ENCODE measurements around the gene CDC42EP5.

The CDC42EP5 gene

GRCh38 chr19:54424201-54424600 is 48.9 kb downstream of the CDC42EP5 start:
- Histone ChIP-seq H3K9ac (ENCODE audit: low read depth, low read length) (no peak overlapping the region), H3K4me1 (ENCODE audit: insufficient read depth, low read length) (peaks cover 10% of the 10 kb centered on the region), H3K36me3 (ENCODE audit: insufficient read depth, low read length) (no peaks in the 10 kb centered on the region), H3K9me3 (ENCODE audit: control insufficient read depth, insufficient read depth, low read length) (no peaks in the 10 kb centered on the region)

GRCh38 chr19:54422136-54422535 is 51.0 kb downstream of the CDC42EP5 start:
- peaks cover 22% of the 10 kb centered on the region for H3K4me1 ChIP-seq (ENCODE audit: insufficient read depth, low read length)
- H3K36me3 ChIP-seq (ENCODE audit: insufficient read depth, low read length) = no peaks in the 10 kb centered on the region
- H3K9ac ChIP-seq (ENCODE audit: low read depth, low read length) = no peak overlapping the region
- H3K9me3 ChIP-seq (ENCODE audit: control insufficient read depth, insufficient read depth, low read length) = no peaks in the 10 kb centered on the region

- H3K36me3 ChIP-seq (ENCODE audit: insufficient read depth, low read length) = no peaks in the 10 kb centered on the region
- H3K9me3 ChIP-seq (ENCODE audit: control insufficient read depth, insufficient read depth, low read length) = no peaks in the 10 kb centered on the region
- H3K9ac ChIP-seq (ENCODE audit: low read depth, low read length) = no peak overlapping the region
- H3K4me1 ChIP-seq (ENCODE audit: insufficient read depth, low read length) = peaks cover 22% of the 10 kb centered on the region
Measured at GRCh38 chr19:54421521-54421920, 51.6 kb downstream of the CDC42EP5 start.

GRCh38 chr19:54421169-54421516 is 52.0 kb downstream of the CDC42EP5 start:
- no peaks in the 10 kb centered on the region for H3K9me3 ChIP-seq (ENCODE audit: control insufficient read depth, insufficient read depth, low read length)
- no peaks in the 10 kb centered on the region for H3K36me3 ChIP-seq (ENCODE audit: insufficient read depth, low read length)
- H3K4me1 ChIP-seq (ENCODE audit: insufficient read depth, low read length) = peaks cover 22% of the 10 kb centered on the region
- H3K9ac ChIP-seq (ENCODE audit: low read depth, low read length) = peak overlapping the region; percentile 52; the same call in 1 of the 2 replicates

- no peaks in the 10 kb centered on the region for H3K9me3 ChIP-seq (ENCODE audit: control insufficient read depth, insufficient read depth, low read length)
- H3K9ac ChIP-seq (ENCODE audit: low read depth, low read length) = peak overlapping the region; percentile 52
- H3K36me3 ChIP-seq (ENCODE audit: insufficient read depth, low read length) = no peaks in the 10 kb centered on the region
- peaks cover 22% of the 10 kb centered on the region for H3K4me1 ChIP-seq (ENCODE audit: insufficient read depth, low read length)
Measured at GRCh38 chr19:54420383-54421168, 52.5 kb downstream of the CDC42EP5 start.

GRCh38 chr19:54420068-54420382 is 53.1 kb downstream of the CDC42EP5 start:
- Histone ChIP-seq H3K4me1 (ENCODE audit: insufficient read depth, low read length) (peaks cover 22% of the 10 kb centered on the region), H3K9me3 (ENCODE audit: control insufficient read depth, insufficient read depth, low read length) (no peaks in the 10 kb centered on the region), H3K36me3 (ENCODE audit: insufficient read depth, low read length) (no peaks in the 10 kb centered on the region), H3K9ac (ENCODE audit: low read depth, low read length) (peak overlapping the region; percentile 52)

- H3K4me1 ChIP-seq (ENCODE audit: insufficient read depth, low read length) = peaks cover 22% of the 10 kb centered on the region
- no peak overlapping the region for H3K9ac ChIP-seq (ENCODE audit: low read depth, low read length)
- no peaks in the 10 kb centered on the region for H3K9me3 ChIP-seq (ENCODE audit: control insufficient read depth, insufficient read depth, low read length)
- H3K36me3 ChIP-seq (ENCODE audit: insufficient read depth, low read length) = no peaks in the 10 kb centered on the region
Measured at GRCh38 chr19:54418930-54419800, 53.9 kb downstream of the CDC42EP5 start.

GRCh38 chr19:54418030-54418929 is 54.8 kb downstream of the CDC42EP5 start:
- Histone ChIP-seq H3K4me1 (ENCODE audit: insufficient read depth, low read length) (peaks cover 22% of the 10 kb centered on the region), H3K36me3 (ENCODE audit: insufficient read depth, low read length) (no peaks in the 10 kb centered on the region), H3K9me3 (ENCODE audit: control insufficient read depth, insufficient read depth, low read length) (no peaks in the 10 kb centered on the region), H3K9ac (ENCODE audit: low read depth, low read length) (no peak overlapping the region)

GRCh38 chr19:54416695-54417491 is 56.2 kb downstream of the CDC42EP5 start:
- Histone ChIP-seq H3K4me1 (ENCODE audit: insufficient read depth, low read length) (peaks cover 19% of the 10 kb centered on the region), H3K9ac (ENCODE audit: low read depth, low read length) (peak overlapping the region; percentile 46; the same call in 1 of the 2 replicates), H3K36me3 (ENCODE audit: insufficient read depth, low read length) (no peaks in the 10 kb centered on the region), H3K9me3 (ENCODE audit: control insufficient read depth, insufficient read depth, low read length) (no peaks in the 10 kb centered on the region)

GRCh38 chr19:54415901-54416673 is 57.0 kb downstream of the CDC42EP5 start:
- Histone ChIP-seq H3K9ac (ENCODE audit: low read depth, low read length) (peak overlapping the region; percentile 46; the same call in 1 of the 2 replicates), H3K9me3 (ENCODE audit: control insufficient read depth, insufficient read depth, low read length) (no peaks in the 10 kb centered on the region), H3K36me3 (ENCODE audit: insufficient read depth, low read length) (no peaks in the 10 kb centered on the region), H3K4me1 (ENCODE audit: insufficient read depth, low read length) (peaks cover 12% of the 10 kb centered on the region; the same call in 1 of the 2 replicates)

- H3K36me3 ChIP-seq (ENCODE audit: insufficient read depth, low read length) = no peaks in the 10 kb centered on the region
- H3K9ac ChIP-seq (ENCODE audit: low read depth, low read length) = peak within 1 kb of the TSS; percentile 46; the same call in 1 of the 2 replicates
- no peaks in the 10 kb centered on the region for H3K9me3 ChIP-seq (ENCODE audit: control insufficient read depth, insufficient read depth, low read length)
- H3K4me1 ChIP-seq (ENCODE audit: insufficient read depth, low read length) = peaks cover 12% of the 10 kb centered on the region; the same call in 1 of the 2 replicates
Measured at GRCh38 chr19:54415208-54415900, 57.7 kb downstream of the CDC42EP5 start, which contains the start of gene TTYH1. TSS of gene TTYH1 (plus strand) at chr19:54415464. CDS start at chr19:54415553, 89 bp downstream.
